GM21515 (cell line): Measurements from ENCODE around the gene GSX1.

ENCODE experiments used
- ATAC-seq: cut with Tn5 transposase; IDR thresholded peaks from one replicate; pipeline ENCODE4 v1.9.1; 2021; ENCODE audit not compliant: unreplicated experiment

The GSX1 gene

DNA sequence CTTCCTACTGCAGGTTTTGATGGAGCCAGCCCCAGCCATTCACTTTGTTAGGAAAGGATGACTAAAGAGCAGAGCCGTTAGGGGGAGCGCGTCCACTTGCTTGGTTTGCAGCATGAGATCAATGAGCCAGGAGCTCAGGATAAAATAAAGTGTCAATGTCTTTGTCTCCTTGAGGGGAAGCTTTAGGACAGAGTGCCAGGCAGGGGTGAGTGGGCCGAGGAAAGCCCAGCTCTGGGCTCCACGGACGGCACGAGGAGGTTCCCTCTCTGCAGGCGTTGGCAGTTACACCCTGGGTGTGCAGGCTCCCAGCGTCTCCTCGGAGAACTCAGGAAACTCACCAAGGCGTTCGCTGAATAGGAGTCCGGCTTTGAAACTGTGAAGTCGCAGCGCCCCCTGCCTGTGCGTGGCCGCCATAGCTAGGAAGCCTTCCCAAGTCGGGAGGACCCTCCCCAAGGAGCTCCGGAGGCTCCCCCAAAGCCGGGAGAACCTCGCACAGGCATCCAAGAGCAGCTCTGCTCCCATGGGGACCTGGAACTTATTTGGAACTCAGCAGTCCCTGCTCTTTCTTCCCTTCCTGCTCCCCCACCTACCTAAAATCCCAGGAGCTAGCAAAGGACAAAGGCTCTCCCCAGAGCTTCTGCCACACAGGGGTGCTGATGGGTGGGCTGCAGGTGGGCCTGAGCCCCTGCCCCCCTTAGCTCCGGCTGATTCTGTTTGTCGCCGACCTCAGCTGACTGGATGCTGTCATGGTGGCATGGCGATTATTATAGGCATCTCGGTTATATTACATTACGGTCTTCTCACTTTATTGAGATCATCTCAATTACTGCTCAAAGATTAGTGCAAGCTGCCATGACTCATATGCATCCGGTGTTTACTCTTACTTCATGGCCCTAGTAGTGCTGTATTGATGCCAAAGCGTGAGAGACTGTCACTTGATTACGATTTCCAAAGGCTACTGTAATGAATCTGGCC is 34.4 kb downstream of the GSX1 start:
- no peak for ATAC-seq

DNA sequence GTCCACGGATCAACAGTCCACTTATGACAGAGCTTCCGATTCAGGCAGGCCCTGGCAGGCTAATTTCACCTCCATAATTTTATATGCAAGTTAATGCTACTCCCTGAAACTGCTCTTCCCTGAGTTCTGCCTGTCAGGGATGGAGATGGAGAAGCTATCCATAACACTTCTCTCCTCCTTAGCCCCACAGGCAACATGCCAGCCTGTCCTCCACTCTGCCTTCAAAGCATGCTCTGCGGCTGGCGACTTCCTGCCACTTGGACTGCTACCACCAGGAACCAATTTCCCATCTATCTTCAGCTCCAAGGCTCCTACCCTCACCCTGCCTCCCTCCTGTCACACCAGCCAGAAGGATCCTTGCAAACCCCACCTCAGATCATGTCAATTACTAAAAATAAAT is 35.4 kb downstream of the GSX1 start:
- ATAC-seq, result no peak

DNA sequence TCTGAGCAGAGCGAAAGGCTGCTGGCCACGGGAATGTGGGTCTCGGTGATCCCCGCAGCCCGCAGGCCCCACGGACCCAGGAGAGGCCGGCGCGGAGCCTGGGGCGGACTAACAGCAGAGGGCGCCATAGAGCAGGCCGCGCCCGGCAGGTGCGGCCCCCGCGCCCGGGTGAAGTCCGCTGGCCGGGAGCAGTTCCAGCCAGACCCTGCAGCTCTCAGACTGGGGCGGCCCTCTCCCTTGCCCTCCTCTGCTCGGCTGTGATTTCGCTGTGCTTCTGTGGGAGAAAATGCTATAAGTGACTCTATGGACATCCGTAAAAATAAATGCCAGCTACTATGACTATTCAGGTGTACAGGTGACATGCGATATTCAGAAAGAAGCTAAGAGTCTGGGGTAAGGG is 37.7 kb downstream of the GSX1 start:
- ATAC-seq, result peak; percentile 58

DNA sequence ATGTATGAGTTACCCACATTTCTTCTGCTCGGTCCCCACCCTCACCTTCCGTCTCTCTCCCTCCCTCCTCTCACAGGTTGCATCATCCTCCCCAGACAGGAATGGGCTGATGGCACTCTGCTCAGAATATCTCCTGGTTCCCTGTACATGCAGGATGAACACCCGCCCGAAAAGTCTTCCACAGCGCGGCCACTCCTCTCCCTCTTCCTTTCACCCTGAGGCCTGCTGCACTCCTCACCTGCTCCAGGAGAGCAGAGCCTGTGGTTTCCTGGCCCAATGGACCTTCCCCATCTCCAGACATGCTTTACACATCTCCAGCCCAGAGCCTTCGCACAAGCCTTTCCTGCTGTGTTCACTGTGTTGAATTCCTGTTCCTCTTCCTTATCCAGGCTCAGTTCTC is 40.9 kb downstream of the GSX1 start:
- no peak for ATAC-seq

DNA sequence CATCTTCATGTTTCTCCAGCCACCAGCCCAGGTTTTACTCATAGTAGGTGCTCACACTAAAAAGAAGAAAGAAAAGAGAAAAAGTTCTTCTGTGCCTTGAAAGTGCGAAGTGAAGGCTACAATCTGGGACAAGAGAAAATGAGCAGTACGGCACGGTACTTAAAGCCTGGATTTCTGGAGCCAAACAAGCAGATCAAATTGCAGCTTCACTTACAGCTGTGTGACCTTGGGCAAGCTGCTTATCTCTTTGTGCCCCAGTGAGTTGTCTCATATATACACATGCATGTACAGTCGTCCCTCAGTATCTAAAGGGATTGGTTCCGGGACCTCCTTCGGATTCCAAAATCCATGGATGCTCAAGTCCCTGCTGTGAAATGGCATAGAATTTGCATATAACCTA is 41.8 kb downstream of the GSX1 start:
- no peak for ATAC-seq

DNA sequence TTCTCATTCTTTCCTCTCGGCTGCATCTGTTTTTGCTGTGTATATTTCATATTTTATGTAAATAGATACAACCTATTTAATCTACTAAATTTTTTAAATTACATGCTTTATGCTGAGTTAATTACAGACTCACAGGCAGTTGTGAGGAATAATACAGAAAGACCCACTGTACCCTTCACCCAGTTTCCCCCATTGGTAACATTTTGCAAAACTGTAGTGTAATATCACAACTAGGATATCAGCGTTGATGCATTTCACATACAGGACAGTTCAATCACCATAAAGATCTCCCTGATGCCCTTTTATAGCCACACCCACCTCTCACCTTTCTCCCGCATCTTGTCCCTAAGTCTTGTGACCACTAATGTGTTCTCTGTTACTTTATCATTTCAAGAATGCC is 43.5 kb downstream of the GSX1 start:
- ATAC-seq, result no peak

DNA sequence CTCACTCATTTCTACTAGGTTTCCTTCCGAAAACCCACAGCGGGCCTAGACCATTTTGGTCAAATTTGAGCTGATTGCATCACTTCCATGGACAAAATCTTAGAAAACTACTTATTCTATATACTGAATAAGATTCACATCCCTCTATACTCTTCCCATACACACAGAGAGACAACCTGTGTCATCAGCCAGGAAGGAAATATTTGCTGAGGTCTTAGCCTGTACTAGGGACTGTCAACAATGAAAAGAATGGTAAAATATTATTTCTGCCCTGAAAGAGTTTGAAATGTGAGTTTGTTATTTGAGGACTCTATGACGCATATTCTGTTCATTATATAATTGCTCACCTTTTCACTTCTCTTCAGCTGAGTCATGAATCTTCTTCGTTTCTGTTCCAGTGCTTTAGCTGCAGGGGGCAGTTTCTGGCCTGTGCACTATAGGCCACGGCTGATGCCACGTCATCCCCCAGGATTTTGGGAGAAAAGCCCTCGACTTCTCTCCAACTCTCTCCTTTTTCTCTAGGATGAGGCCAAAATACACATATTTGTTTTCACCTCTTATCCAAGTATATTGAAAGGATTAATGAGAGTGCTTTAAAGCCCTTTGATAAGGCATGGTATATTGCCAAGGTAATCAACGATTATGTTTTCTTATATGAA is 47.7 kb downstream of the GSX1 start:
- ATAC-seq, result no peak

DNA sequence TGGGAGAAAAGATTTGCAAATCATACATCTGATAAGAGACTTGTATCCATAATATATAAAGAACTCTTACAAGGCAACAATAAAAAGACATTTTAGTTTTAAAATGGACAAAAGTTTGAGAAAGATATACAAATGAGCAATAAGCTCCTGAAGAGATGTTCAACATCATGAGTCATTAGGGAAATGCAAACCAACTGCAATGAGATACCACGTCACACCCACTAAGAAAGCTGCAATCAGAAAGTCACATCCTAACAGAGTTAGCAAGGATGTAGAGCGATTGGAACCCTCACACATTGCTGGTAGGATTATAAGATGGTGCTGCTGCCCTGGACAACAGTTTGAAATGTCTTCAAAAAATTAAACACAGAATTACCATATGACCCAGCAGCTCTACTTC is 50.3 kb downstream of the GSX1 start:
- no peak for ATAC-seq
